Endodermal cell (in vitro differentiated cells): ENCODE data around the gene SEPTIN12. TPM values are rescaled to one million over a fixed set of nuclear protein-coding genes. Genes with fewer than 3 reads are reported as not detected.

Experiments used
- DNase-seq: peaks from one replicate; pipeline ENCODE4 v3.0.0-alpha.2; 2017
- H3K27ac ChIP-seq: 2 replicates; pipeline ENCODE4 v1.5.1; 2013; ENCODE audit warnings: mild to moderate bottlenecking, low read depth, low read length, moderate library complexity
- H3K27me3 ChIP-seq: 2 replicates; pipeline ENCODE4 v1.6.1; 2013; ENCODE audit warnings: mild to moderate bottlenecking, low read length, moderate library complexity; ENCODE audit not compliant: insufficient read depth, control insufficient read depth, poor library complexity, severe bottlenecking
- H3K36me3 ChIP-seq: 2 replicates; pipeline ENCODE4 v1.7.0; 2013; ENCODE audit warnings: mild to moderate bottlenecking, low read length, moderate library complexity; ENCODE audit not compliant: control insufficient read depth, insufficient read depth
- H3K4me1 ChIP-seq: one replicate; pipeline ENCODE4 v1.7.0; 2013; ENCODE audit warnings: low read length; ENCODE audit not compliant: control insufficient read depth, insufficient read depth
- H3K4me3 ChIP-seq: 2 replicates; pipeline ENCODE4 v1.5.1; 2013; ENCODE audit warnings: mild to moderate bottlenecking, low read length, moderate library complexity
- H3K9ac ChIP-seq: 2 replicates; pipeline ENCODE4 v1.6.1; 2013; ENCODE audit warnings: mild to moderate bottlenecking, low read length, moderate library complexity; ENCODE audit not compliant: poor library complexity, severe bottlenecking; ENCODE audit errors: extremely low read depth
- H3K9me3 ChIP-seq: 2 replicates; pipeline ENCODE4 v1.6.1; 2013; ENCODE audit warnings: mild to moderate bottlenecking, low read length, moderate library complexity; ENCODE audit not compliant: control insufficient read depth
- H3K27ac Mint-ChIP-seq: 2 replicates; pipeline ENCODE4 v1.8.0; 2020; ENCODE audit warnings: mixed read lengths
- H3K27me3 Mint-ChIP-seq: 2 replicates; pipeline ENCODE4 v1.8.0; 2021; ENCODE audit warnings: mild to moderate bottlenecking, mixed read lengths; ENCODE audit not compliant: insufficient read depth
- H3K36me3 Mint-ChIP-seq: 2 replicates; pipeline ENCODE4 v1.8.0; 2020; ENCODE audit warnings: low read depth, mixed read lengths
- H3K4me1 Mint-ChIP-seq: 2 replicates; pipeline ENCODE4 v1.8.0; 2020; ENCODE audit warnings: mixed read lengths
- H3K4me3 Mint-ChIP-seq: 2 replicates; pipeline ENCODE4 v1.8.0; 2020; ENCODE audit warnings: mild to moderate bottlenecking, moderate library complexity, mixed read lengths
- H3K9me3 Mint-ChIP-seq: 2 replicates; pipeline ENCODE4 v1.8.0; 2020; ENCODE audit warnings: mild to moderate bottlenecking, mixed read lengths
- CTCF ChIP-seq: fragments of 200-600 bp; sonication (generic); conservative IDR thresholded peaks from 2 replicates; pipeline ENCODE4 v1.5.0; 2021; ENCODE audit warnings: antibody characterized with exemption, mild to moderate bottlenecking
- WGBS, 2 experiments: methylation state at CpG; one replicate each; pipeline versions ENCODE4 v1.1.5 to v1.1.7; 2013; ENCODE audit warnings: missing lambda C conversion rate in 2 of 2, mixed read lengths in 1 of 2; ENCODE audit not compliant: insufficient coverage in 1 of 2, insufficient read length in 1 of 2; 5-methylcytosine and 5-hydroxymethylcytosine counted together
- total RNA-seq, 2 donors: library from RNA; stranded (reverse); fragmentation: NEBNext Ultra II Directional in 1 of 2; extraction: Animal tissue kit (Norgen Biotek cat#: 25700) in 1 of 2; gene quantifications; 2 replicates in 1 of 2; 3 replicates in 1 of 2; pipeline ENCODE4 v1.2.1, GENCODE V29; 2021

SEPTIN12 gene
- total RNA-seq, 2 donors from 2014 or later: 0.40 to 0.73 TPM

GRCh38 chr16:4803898-4804762 lies 16.0 kb upstream of the SEPTIN12 start:
- Mint-ChIP-seq H3K36me3 (peaks cover 34% of the 10 kb centered on the region), H3K27ac (peak overlapping the region; percentile 13), H3K4me1 (peaks cover 9% of the 10 kb centered on the region), H3K4me3 (peak overlapping the region; percentile 68), H3K27me3 (no peaks in the 10 kb centered on the region), H3K9me3 (no peaks in the 10 kb centered on the region)
- H3K36me3 ChIP-seq: peaks cover 35% of the 10 kb centered on the region
- peaks cover 9% of the 10 kb centered on the region for H3K4me1 ChIP-seq
- WGBS, 2 experiments: 90 to 91% methylated on average over 22 to 26 of the region's 26 CpGs
- H3K27me3 ChIP-seq: no peaks in the 10 kb centered on the region
- no peak overlapping the region for H3K4me3 ChIP-seq
- no peak for TF ChIP-seq CTCF
- H3K9me3 ChIP-seq: no peaks in the 10 kb centered on the region
- DNase-seq: no peak
- no peak overlapping the region for H3K27ac ChIP-seq
- no peak overlapping the region for H3K9ac ChIP-seq

- peaks cover 9% of the 10 kb centered on the region for H3K4me1 ChIP-seq
- no peaks in the 10 kb centered on the region for H3K27me3 Mint-ChIP-seq
- H3K9me3 ChIP-seq: no peaks in the 10 kb centered on the region
- no peak overlapping the region for H3K27ac ChIP-seq
- H3K27me3 ChIP-seq: no peaks in the 10 kb centered on the region
- 55 to 71% methylated on average over 4 to 8 of the region's 8 CpGs for WGBS, 2 experiments
- no peak for TF ChIP-seq CTCF
- H3K9ac ChIP-seq: peak overlapping the region; percentile 32
- H3K36me3 ChIP-seq: peaks cover 29% of the 10 kb centered on the region
- peaks cover 9% of the 10 kb centered on the region for H3K4me1 Mint-ChIP-seq
- DNase-seq: no peak
- H3K27ac Mint-ChIP-seq: no peak overlapping the region
- peaks cover 36% of the 10 kb centered on the region for H3K36me3 Mint-ChIP-seq
- H3K4me3 ChIP-seq: peak overlapping the region; percentile 90
- peak overlapping the region; percentile 68 for H3K4me3 Mint-ChIP-seq
- H3K9me3 Mint-ChIP-seq: no peaks in the 10 kb centered on the region
These were observed 15.3 kb upstream of the SEPTIN12 start for GRCh38 chr16:4803401-4803844.

GRCh38 chr16:4802659-4803287 lies 14.6 kb upstream of the SEPTIN12 start:
- Mint-ChIP-seq H3K27ac (peak overlapping the region; percentile 86), H3K9me3 (no peaks in the 10 kb centered on the region), H3K4me3 (peak overlapping the region; percentile 68), H3K27me3 (no peaks in the 10 kb centered on the region), H3K4me1 (peaks cover 9% of the 10 kb centered on the region), H3K36me3 (peaks cover 35% of the 10 kb centered on the region)
- Histone ChIP-seq H3K9ac (peak overlapping the region; percentile 32), H3K27ac (peak overlapping the region; percentile 81), H3K27me3 (no peaks in the 10 kb centered on the region), H3K36me3 (peaks cover 26% of the 10 kb centered on the region), H3K4me3 (peak overlapping the region; percentile 90), H3K9me3 (no peaks in the 10 kb centered on the region), H3K4me1 (peaks cover 9% of the 10 kb centered on the region)
- peak; percentile 97 for DNase-seq
- 0% methylated on average over 59 of the region's 59 CpGs; no CpG with 5 or more reads in 1 of the 2 experiments for WGBS, 2 experiments
- TF ChIP-seq CTCF: peak; percentile 30
